NCI-H187 (cell line): Measurements from ENCODE around the gene MRPS15.
A peak's percentile ranks its signal among the peaks of the same experiment; 100 is the strongest.

Experiments
- DNase-seq, 2 experiments: peaks; one replicate each; lab custom pipeline; 2025; lab: John Stamatoyannopoulos, UW

MRPS15 gene

DNA sequence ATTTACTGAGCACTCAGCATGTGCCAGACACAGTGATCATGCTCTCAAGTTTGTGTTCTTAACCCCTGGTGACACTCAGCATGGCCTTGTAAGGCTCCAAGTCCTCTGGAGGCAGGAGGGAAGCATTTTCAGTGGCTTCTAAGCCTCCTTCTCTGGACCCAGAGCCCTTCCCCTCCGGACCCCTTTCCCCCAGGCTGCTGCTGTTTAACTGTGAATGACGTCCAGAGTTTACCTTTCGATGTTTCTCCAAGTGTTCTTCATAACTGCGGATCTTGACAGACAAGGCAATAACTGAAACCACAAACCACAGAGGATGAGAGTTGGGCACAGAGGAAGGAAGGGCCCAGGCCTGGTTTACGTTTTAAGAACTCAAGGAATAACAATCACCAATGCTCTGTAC is 6.5 kb downstream of the MRPS15 start:
- no peak for DNase-seq

GRCh38 chr1:36456391-36456928 is 7.7 kb downstream of the MRPS15 start:
- no peak for DNase-seq

DNA sequence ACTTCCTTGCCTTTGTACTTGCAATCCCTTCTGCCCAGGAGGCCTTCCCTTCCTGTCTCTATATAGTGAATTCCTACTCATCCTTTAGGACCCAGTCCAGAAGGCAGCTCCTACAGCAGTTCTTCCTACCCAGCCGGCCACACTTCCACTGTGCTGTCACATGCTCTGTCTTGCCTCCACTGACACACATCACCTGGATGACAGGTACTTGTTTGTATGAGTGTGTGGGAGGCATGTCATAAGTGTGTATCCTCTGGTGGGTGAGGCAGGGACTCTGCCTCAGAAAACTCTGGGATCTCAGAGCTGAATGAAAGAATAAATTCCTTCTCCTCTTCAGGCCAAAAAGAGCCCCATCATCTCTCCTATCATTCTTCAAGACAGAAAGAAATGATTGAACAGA is 8.8 kb downstream of the MRPS15 start:
- no peak for DNase-seq

GRCh38 chr1:36453600-36454388 is 10.4 kb downstream of the MRPS15 start:
- DNase-seq, result no peak

- no peak for DNase-seq
Measured at GRCh38 chr1:36453051-36453450, 11.1 kb downstream of the MRPS15 start.

GRCh38 chr1:36450919-36451305 is 13.3 kb downstream of the MRPS15 start:
- DNase-seq, result no peak

- peak; percentile 78 to 96 for DNase-seq
Measured at GRCh38 chr1:36450270-36450918, 13.8 kb downstream of the MRPS15 start, which contains the start of gene OSCP1. Gene OSCP1, minus strand, starts transcription at chr1:36450451. Its CDS starts 82 bp downstream, at chr1:36450369.

DNA sequence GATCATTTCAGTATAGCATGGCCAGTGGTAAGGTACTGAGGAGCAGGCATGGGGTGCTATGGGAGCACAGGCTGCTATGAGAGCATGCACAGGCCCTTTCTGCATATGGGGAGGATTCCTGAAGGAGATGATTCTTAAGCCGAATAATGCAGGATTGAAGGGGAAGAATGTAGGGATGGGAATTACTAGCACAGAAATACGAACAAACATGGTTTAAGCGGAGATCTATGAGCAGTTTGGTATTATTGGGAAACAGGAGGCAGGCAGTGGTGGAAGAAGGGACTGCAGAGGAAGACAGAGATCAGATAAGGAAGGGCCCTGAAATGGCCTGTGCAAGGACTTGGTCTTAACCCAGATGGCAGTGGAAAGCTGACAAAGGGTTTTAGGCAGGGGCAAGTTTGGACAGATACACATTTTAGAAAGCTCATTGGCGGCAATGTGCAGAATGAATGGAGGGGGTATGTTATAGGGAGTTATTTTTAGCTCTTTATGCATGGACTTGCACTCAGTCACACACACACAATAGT is 15.6 kb downstream of the MRPS15 start:
- no peak for DNase-seq

- DNase-seq, result no peak
Measured at GRCh38 chr1:36447450-36447849, 16.7 kb downstream of the MRPS15 start.

GRCh38 chr1:36446746-36447145 is 17.4 kb downstream of the MRPS15 start:
- DNase-seq, result no peak

DNA sequence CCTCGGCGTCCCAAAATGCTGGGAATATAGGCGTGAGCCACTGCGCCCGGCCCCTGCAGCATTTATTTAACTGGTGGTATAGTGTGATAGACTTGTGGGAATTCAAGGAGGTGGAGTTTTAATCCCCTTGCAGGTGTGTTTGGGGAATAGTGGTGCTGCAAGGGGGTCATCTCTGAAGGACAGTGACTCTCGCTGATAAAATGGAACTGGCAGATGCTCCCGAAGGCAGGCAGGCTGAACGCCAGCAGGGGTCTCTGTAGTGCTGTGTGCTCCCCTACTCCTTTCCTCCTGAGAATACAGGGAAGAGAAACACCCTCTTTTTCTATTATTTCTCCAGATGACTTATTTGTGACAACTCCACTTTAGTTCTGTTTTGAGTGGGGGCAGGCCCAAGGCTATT is 17.9 kb downstream of the MRPS15 start:
- no peak for DNase-seq

- no peak for DNase-seq
Measured at GRCh38 chr1:36443297-36443696, 20.9 kb downstream of the MRPS15 start.

DNA sequence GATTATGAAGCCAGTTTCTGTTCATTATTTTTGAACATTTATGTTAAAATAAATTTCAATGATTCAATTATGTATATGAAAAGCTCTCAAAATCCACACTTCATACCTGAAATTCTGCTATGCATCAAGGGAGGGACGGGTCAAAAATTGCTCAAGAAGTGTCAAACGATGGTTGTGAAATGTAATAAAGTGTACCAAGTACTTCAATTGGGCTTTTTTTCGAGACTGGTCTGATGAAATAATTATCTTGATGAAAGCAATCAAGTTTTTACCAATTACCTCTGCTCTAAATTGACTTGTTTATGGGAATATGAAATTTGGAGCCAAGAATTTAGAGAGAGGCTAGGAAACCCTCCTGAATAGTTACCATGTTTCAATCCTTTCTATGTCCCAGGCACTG is 21.8 kb downstream of the MRPS15 start:
- no peak for DNase-seq

DNA sequence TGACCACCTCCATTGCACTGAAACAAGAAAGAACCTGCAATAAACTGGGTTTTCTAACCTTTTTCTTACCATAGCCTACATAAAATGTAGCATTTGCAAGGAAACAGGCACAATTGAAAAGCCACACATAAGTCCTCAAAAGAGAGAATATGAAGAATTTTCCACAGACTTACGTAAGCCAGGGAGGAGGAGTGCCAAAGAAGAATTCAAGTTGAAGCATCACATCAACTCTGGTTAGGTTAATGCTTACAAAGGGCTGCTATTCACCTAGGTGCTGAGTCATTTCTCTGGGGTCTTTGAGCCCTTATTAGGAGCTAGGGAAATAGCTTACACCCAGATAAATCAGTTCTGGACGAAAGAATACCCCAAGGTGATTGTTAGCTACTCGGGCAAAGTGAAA is 23.5 kb downstream of the MRPS15 start:
- no peak for DNase-seq

GRCh38 chr1:36440044-36440443 is 24.1 kb downstream of the MRPS15 start:
- no peak for DNase-seq

- no peak for DNase-seq
Measured at GRCh38 chr1:36438715-36439114, 25.5 kb downstream of the MRPS15 start.

- no peak for DNase-seq
Measured at GRCh38 chr1:36436821-36437220, 27.4 kb downstream of the MRPS15 start.

DNA sequence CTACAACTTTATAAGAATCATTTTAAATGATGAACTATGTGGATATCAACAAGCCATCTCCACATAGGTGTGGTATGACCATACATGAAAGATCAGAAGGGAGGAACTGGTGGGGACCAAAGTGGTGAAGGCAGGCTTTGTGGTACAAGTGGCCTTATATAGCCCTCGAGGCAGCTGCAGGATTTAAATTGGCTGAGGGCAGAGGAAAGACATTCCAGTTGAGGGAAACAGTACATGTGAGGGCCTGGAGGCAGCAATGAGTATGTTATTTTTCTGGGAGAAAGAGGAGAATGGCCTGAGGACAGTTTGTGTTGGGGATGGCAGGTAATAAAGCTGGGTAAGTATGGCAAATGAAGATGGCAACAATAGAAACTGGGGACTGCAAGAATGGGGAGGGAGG is 31.1 kb downstream of the MRPS15 start:
- no peak for DNase-seq

DNA sequence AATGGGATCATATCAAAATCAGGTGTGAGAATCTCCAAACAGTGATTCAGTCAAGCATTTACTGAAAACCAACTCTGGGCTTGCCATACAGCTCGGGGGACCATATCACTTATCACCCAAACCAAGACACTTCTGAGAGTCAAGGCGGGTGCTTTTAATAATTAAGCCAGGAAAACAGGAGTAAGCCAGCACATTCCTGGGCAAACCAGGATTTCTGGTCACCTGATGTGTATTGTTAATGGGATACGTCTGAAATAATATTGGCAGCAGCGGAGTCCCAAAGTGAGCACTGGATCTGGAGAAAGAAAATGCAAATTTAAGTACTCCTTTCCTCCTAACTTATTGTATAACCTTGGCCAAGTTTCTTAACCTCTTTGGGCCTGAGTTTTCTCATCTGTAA is 31.6 kb downstream of the MRPS15 start:
- no peak for DNase-seq

DNA sequence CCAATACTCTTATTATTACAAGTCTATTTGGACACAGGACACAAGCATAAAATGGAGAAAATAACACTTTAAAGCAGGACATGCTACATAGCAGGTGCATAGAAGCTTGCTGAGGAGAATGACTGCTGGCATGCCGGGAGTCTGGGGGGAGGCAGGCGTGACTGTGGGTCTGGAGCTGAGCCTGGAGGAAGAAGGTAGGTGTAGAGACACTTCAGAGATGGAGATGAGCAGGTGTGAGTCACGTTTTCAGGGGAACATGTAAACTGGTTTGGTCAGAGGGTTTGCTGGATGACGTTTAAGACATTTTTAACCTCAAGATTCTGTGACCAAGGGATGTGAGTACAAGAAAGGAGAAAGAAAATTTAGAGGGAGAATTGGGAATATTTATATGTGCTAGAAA is 38.4 kb downstream of the MRPS15 start:
- DNase-seq, result no peak

DNA sequence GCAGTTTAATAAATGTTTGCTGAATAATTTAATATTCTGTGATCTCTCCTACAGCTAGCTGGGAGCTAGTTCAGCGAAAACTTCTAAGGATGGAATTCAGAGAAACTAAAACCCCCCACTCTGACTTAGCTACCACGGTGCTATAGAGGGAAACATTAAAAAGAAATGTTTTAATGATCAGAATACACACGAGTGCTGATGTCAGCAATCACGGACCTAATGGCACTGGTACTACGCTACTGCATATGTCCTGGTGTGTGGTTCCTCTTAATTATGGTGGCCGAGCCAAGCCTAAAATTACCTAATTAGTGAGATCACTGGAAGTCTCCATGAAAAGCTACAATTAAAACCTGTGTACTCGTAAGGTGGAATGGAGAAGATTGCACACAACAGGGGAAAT is 42.5 kb downstream of the MRPS15 start:
- DNase-seq, result no peak

- DNase-seq, result peak; percentile 61 to 68
Measured at GRCh38 chr1:36420836-36421317, 43.3 kb downstream of the MRPS15 start.

GRCh38 chr1:36420409-36420808 is 43.8 kb downstream of the MRPS15 start:
- no peak for DNase-seq
